ENCODE measurements around the gene OR5AP2.
"Not testable (repeated sequence)": the region's sequence is repeated elsewhere in the genome, so short reads cannot be mapped to it uniquely, and the experiment has no call there.

OR5AP2 gene

DNA sequence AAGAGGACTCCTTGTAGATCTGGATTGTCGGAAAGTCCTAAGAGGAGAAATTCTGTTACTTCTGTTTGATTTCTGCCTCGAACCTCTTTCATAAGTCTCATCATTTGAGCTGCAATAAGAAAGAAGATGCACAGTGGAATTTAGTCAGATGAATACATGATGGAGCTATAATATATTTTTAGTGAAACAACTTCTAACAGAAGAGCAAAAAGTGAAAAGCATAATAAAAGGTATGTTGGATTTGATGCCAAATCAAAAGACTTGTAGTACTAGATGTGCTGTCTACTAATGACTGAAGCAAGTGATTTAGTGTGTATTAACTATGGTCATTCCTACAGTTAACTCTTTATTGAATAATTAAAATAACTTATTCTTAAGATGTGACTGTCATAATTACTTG lies at the start of gene OR5AP2:
OR5AP2 (minus strand) TSS at position 101 of the 400 bp plus-strand sequence; CDS start at position 101, 0 bp downstream.
- no peak for DNase-seq

DNA sequence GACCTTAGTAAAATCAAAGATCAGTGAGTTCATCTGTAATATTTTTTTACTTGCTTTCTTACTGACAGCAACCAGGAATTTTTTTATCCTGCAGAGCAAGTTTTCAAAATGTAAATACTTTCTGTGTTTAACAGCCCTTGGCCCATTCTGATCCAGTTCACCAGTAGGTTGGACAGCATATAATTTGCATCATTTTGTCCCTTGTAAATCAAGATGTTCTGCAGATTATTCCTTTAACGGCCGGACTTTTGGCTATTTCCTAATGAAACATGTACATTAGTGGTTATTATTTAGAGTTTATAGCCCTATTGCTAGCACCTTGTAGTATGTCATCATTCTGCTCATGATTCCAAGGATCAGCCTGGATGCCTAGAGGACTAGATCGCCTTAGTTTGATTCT lies 48.9 kb upstream of the OR5AP2 start:
- not testable (repeated sequence) for DNase-seq

DNA sequence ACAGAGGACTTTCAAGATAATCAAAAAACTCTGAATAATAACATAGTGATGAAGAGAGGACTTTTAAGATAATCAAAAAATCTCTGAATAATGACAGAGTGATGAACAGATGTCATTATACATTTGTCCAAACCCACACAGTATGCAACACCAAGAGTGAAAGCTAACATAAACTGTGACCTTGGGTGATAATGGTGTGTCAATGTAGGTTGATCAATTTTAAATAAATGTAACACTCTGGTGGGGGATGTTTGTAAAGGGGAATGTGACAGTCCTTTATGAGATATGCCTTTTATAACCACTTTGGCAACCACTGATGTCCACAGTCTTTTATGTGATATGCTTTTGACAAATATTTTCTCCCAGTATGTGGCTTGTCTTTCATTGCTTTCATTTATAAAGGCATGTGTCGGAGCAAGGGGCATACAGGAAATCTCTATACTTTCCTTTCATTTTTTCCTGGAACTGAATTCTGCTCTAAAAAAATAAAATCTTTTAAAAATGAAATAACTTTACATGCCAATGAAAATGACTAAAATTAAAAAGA lies 46.4 kb upstream of the OR5AP2 start:
- no peak for DNase-seq

DNA sequence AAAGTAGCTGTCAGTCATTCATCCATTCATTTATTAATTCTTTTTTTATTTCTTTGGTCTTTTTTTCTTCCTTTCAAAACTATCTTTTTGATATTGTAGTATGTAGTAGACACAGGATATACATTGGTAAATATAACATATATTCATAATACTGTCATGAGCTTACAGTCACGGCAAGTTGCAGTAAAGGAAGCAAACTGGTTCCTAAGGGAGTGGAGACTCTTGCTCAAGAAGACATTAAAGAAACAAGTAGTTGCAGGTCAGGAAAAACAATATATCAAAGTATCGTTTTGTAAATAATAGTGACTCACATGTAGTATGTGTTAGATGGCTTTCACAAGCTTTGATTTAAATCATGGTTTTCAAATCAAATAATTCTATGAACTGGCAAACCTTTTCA lies 28.7 kb upstream of the OR5AP2 start:
- no peak for DNase-seq

DNA sequence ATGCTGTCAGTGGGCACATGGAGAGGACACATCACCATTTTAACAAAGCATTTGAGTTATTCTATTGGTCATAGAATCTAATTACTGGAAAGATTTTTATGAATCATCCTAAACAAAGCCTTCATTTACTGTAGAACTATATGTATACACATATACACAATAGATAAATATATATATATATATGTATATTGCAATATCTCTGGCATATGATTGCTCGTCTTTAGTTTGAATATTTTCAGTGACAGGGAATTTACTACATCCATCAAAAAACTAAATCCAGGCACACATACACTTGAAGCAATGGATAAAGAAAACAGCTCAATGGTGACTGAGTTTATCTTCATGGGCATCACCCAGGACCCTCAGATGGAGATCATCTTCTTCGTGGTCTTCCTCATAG lies 21.1 kb upstream of the OR5AP2 start, which contains the start of gene OR5AR1:
OR5AR1 (plus strand) TSS at position 301 of the 400 bp plus-strand sequence; CDS start at position 301, 0 bp downstream.
- DNase-seq: no peak

DNA sequence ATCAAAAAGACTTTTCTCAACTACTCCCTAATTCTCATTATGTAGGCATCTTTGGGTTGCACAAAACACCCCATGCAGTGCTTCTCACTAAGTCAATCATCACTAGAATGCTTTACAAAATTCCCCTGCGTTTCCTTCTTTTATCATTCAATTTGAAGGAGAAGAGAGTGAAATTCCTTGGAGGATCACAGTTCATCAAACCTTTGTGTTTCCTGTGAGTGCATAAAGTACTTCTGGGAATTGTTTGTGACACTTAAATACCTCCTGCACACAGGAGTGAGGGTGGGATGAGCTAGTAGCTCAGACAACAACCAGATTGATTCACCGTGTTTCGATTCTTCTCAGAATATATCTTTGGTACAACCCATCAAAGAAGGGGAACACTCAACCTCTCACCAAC lies 17.5 kb upstream of the OR5AP2 start:
- DNase-seq: no peak

DNA sequence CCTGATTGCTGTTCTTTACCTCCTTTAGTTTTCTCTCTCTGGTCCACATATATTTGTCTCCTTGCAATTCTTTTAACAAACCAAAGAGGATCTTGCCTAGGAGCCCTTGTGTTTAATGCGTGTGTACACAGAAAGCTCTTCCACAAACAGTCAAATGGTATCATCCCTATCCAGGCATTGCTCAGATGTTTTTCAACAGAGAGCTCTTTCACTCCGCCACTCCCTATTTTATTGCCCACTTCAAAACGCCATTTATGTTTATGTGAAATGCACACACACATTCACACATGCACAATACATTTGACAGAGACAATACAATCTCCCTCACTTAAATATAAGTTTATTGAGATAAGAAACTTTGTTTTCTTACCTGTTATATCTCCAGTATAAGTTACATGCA lies 4.7 kb downstream of the OR5AP2 start:
- no peak for DNase-seq

DNA sequence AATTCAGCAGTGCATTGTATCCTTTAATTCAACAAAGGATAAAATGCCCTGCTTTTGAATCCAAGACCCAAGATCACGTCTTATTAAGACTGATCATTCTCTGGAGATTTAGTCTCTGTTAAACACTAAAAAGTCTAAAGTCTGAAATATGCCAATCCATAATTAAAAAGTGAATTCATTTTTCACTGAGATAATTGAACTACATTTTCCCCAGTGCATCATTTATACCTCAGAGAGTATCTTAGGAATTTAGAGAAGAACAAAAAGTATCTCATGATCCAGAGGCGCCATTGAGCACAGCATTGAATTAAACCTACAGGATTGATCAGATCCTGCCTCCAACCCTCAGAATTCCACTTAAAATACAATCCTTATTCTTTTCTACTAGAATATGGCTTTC lies 5.4 kb downstream of the OR5AP2 start:
- no peak for DNase-seq

DNA sequence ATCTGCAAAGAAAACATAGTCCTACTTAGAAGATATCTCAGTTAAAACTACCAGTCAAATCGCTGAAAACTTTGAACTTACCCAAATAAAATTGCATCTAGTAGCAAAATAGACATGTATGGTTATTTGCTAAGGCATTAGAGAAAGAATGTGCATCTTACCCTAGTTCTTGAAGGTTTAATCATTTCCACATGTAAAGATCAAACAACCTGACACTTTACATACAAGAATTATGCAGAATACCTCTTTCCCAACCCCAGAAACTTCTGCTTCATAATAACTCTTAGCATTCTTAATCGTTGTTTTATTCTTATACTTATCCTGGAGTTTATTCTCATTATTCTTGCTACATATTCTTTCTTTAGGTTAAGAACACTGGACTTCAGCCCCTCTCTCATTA lies 9.9 kb downstream of the OR5AP2 start:
- no peak for DNase-seq

DNA sequence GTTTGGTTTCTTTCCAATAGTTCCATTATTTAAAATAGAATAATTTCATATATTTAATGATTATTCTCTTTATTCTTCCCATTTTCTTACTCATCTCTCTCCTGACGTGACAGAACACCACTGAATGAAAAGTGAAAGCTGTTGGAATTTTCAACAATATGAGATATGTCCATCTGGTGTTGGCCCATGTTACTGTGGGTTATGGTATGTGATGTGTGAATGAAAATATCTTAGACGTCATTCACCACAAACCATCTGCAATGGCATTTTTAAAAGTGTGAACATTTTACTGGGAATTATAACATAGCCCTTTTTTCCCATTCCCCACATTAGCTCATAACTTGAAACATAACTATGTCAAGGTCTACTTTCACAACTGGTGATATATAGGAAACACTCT lies 16.3 kb downstream of the OR5AP2 start:
- DNase-seq: no peak

DNA sequence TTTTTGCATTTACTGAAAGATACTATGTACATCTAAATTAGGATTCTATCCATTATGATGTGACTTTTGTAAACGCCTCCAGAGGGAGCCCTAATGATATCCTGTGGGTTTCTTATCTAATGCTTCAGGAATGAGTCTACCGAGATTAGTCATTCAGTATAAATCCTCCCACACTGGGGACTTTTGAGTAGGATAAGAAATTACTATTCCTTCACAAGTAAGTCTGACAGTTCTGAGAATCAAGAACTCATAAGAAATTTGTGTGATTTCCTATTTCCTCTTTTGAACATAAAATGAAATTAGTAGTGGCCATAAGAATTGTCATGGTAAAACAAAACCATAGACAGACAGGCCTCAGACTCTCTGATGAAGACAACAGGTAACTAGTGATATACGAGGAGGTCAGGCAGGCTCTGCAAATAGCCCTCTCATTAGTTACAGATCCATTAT lies 17.6 kb downstream of the OR5AP2 start:
- DNase-seq: no peak

DNA sequence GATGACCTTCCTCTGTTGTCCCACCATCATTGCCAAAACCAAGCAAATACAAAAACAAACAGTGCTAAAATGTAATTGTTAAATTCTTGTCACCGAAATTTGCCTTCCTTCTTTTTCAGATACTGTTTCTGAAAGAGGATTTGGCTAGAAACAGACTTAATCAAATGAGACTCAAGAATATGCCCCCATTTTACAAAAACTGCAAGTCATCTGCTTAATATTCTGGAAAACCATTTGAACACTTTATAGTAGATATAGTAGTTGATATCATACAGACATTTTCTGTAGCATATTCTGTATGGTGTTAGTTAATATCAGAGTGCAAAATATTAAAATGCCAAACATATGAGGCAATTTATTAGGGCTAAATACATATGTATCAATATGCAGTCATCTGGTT lies 31.1 kb downstream of the OR5AP2 start:
- DNase-seq: no peak

DNA sequence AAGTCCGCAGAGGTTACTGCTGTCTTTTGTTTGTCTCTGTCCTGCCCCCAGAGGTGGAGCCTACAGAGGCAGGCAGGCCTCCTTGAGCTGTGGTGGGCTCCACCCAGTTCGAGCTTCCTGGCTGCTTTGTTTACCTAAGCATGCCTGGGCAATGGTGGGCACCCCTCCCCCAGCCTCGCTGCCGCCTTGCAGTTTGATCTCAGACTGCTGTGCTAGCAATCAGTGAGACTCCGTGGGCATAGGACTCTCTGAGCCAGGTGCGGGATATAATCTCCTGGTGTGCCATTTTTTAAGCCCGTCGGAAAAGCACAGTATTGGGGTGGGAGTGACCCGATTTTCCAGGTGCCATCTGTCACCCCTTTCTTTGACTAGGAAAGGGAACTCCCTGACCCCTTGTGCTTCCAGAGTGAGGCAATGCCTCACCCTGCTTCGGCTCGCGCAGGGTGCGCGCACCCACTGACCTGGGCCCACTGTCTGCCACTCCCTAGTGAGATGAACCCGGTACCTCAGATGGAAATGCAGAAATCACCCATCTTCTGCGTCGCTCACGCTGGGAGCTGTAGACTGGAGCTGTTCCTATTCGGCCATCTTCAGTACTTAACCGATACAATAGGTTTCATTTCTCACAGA lies 50.0 kb downstream of the OR5AP2 start:
- DNase-seq: not testable (repeated sequence)
